PFSK-1 (cell line): ENCODE measurements around the gene TCF4.

Experiments
- FOXP2 ChIP-seq: optimal IDR thresholded peaks from 2 replicates; pipeline ENCODE3; 2011; ENCODE audit warnings: borderline replicate concordance, control low read depth, inconsistent platforms; ENCODE audit not compliant: insufficient read depth; ENCODE audit errors: extremely low read length, extremely low read depth
- POLR2AphosphoS5 ChIP-seq: IDR thresholded peaks from 2 replicates; pipeline ENCODE4 v1.6.1; 2012; ENCODE audit warnings: low read depth, mild to moderate bottlenecking, control low read depth, low read length, moderate library complexity
- REST ChIP-seq, 2 experiments: IDR thresholded peaks; 2 replicates each; pipeline versions ENCODE4 v1.6.1 to v1.8.0; 2011 to 2012; ENCODE audit warnings: low read depth in 2 of 2, low read length in 2 of 2, control low read depth in 1 of 2, inconsistent platforms in 1 of 2, mild to moderate bottlenecking in 1 of 2, moderate library complexity in 1 of 2; ENCODE audit not compliant: insufficient read depth in 1 of 2
- SIN3A ChIP-seq: IDR thresholded peaks from 2 replicates; pipeline ENCODE4 v1.6.1; 2012; ENCODE audit warnings: mild to moderate bottlenecking, low read length, moderate library complexity, borderline replicate concordance; ENCODE audit not compliant: insufficient read depth
- TAF1 ChIP-seq: IDR thresholded peaks from 2 replicates; pipeline ENCODE4 v1.6.1; 2012; ENCODE audit warnings: low read length, control low read depth, borderline replicate concordance; ENCODE audit not compliant: insufficient read depth

TCF4 gene

DNA sequence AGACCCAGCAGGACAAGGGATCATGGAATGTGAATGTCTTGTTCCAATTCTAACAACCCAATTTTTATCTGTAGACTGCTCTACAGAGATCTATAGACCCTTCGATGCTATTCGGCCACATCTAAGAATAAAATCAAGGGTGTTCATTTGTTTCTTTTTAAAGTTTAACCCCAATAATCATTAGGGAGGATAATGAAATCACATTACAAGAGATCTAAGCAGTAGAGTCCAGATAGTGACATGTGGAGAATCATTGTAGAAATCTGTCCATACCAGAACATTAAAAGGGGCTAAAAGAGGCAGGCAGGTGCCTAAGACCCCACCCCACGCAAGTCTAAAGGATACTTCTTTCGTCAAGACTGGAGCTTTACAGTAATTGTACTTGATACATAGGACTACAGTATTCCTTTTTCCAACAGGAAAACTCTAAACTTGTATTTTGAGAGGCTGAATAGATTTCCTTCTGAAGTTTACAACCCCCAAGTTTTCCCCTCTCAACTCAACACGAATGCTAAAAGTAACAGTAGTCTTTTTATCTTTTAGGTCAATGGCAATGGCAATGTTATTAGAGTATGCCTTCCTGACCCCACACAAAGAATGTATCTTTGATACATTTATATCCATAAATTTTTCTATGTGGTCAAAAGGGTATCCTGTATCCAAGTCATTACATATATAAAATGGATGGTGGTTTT lies 183.7 kb downstream of the TCF4 start:
- TF ChIP-seq REST (IDR thresholded peaks at IDR 0.05; ENCODE audit: insufficient read depth in 1 of 2, low read depth in 2 of 2, low read length in 2 of 2) (no peak), SIN3A (no peak), POLR2AphosphoS5 (no peak)

- TF ChIP-seq REST (IDR thresholded peaks at IDR 0.05; ENCODE audit: insufficient read depth in 1 of 2, low read depth in 2 of 2, low read length in 2 of 2) (no peak), FOXP2 (no peak), SIN3A (no peak)
Measured at GRCh38 chr18:55403421-55403949, 184.5 kb downstream of the TCF4 start.

DNA sequence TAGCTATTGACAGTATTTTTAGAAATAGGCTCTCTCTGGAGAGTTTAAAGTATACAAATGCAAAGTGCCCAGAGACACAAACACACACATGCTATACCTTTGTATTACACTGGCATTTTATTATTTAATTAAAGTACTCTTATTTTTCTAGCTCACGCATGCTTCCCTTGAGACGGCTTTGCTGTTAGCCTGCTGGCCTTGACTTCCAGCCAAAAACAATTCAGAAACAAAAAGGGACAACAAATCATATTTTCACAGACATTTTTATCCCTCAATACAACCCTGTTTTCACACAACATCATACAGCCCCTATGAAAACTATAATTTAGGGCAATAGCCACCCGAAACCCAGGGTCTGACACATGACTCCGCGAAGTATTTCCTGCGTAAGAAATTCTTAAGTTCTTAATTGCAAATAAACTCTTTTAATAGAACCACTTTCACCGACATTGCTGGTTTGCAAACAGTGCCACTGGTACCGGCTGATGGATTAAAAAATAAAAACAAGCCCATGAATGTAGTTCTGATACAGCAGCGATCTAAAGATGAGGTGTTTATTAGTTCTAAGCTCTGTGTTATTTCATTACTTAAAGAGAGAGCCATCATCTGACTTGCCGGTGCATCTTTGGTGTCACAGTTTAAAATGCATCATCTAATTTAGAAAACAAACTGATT lies 185.1 kb downstream of the TCF4 start:
- TF ChIP-seq SIN3A, result peak; percentile 79; the same call in 1 of the 2 replicates
- no peak for TF ChIP-seq TAF1
- no peak for TF ChIP-seq POLR2AphosphoS5
- TF ChIP-seq FOXP2, result no peak
- TF ChIP-seq REST (IDR thresholded peaks at IDR 0.05; ENCODE audit: insufficient read depth in 1 of 2, low read depth in 2 of 2, low read length in 2 of 2), result 0 out of 4 replicates have a peak, but pooled peaks of 1 of the 2 experiments have one; percentile 17

DNA sequence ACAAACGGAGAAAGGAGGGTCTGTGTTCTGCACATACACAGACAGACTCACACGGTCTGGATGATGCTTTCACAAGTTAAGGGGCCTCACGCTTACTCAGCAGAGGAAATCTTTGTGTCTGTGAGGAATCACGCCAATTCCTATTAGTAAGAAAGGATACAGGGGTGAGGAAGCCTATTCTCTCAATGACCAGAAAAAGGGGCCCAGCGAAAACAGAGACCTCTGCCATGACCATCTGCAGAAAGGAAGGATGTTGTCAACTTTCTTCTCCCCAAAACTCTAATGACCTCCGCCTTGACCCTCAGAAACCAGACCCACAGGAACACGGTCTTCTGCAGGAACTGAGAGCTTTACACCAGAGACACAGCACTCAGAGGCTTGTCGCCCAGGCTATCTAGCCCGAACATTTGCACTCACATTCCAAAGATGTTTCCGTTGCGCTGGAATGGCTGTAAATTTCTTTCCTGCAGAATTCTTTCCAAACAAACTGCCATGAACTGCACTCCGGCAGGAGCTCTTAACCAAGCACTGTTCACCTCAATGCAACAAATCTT lies 186.3 kb downstream of the TCF4 start:
- TF ChIP-seq TAF1 (no peak), SIN3A (peak; percentile 47; the same call in 1 of the 2 replicates), POLR2AphosphoS5 (no peak), FOXP2 (no peak), REST (IDR thresholded peaks at IDR 0.05; ENCODE audit: insufficient read depth in 1 of 2, low read depth in 2 of 2, low read length in 2 of 2) (peak in 1 of 2 experiments; percentile 20; a peak in 1 of 4 replicates)
